Measurements from ENCODE around the gene COMMD3. TPM values are rescaled to one million over a fixed set of nuclear protein-coding genes. Genes with fewer than 3 reads are reported as not detected.
A peak's percentile ranks its signal among the peaks of the same experiment; 100 is the strongest.

The COMMD3 gene
- total and polyA plus RNA-seq, 9 of the 15 experiments (the other 6 are each of a cell fraction or from before 2014, with no cell fraction given): 50.7 to 217 (median 80.1) TPM

- peak in 1 of 3 experiments; percentile 72; a peak in 2 of 6 replicates for TF ChIP-seq ZBTB11 (CRISPR knock-in tag; IDR thresholded peaks at IDR 0.05)
- no peak for TF ChIP-seq ZNF436 (CRISPR knock-in tag; IDR thresholded peaks at IDR 0.05)
- peak; percentile 61 for TF ChIP-seq CTCFL (IDR thresholded peaks at IDR 0.05; ENCODE audit: borderline replicate concordance, insufficient read depth, low read depth, low read length, poor library complexity, severe bottlenecking)
- no peak for TF ChIP-seq DNMT1 (IDR thresholded peaks at IDR 0.05)
- peak; percentile 53; the same call in 1 of the 2 replicates for TF ChIP-seq ZNF589 (CRISPR knock-in tag; IDR thresholded peaks at IDR 0.05; ENCODE audit: low read depth)
- no peak for TF ChIP-seq NELFE (IDR thresholded peaks at IDR 0.05; ENCODE audit: insufficient read depth, insufficient read length)
- TF ChIP-seq ZNF57 (CRISPR knock-in tag; IDR thresholded peaks at IDR 0.05): no peak
- TF ChIP-seq ZNF77 (CRISPR knock-in tag; IDR thresholded peaks at IDR 0.05): no peak
- no peak for TF ChIP-seq ZBTB34 (CRISPR knock-in tag; IDR thresholded peaks at IDR 0.05)
- TF ChIP-seq SIRT6 (IDR thresholded peaks at IDR 0.05; ENCODE audit: low read depth, low read length): no peak
- TF ChIP-seq HSF4 (CRISPR knock-in tag; IDR thresholded peaks at IDR 0.05; ENCODE audit: borderline replicate concordance): no peak
- no peak for TF ChIP-seq DDX20 (tag; IDR thresholded peaks at IDR 0.05; ENCODE audit: low read depth)
- no peak for TF ChIP-seq ZNF512 (tag; IDR thresholded peaks at IDR 0.05)
- TF ChIP-seq DEAF1 (CRISPR knock-in tag; IDR thresholded peaks at IDR 0.05): no peak
- TF ChIP-seq ZNF408 (CRISPR knock-in tag; IDR thresholded peaks at IDR 0.05; ENCODE audit: low read depth): no peak
- no peak for TF ChIP-seq PPARD (CRISPR knock-in tag; IDR thresholded peaks at IDR 0.05)
- TF ChIP-seq LARP7 (IDR thresholded peaks at IDR 0.05): no peak
These were observed 4.5 kb downstream of the COMMD3 start, which contains the start of gene BMI1 (continued) for GRCh38 chr10:22320591-22321155.

Data from K562 (cell line).